ENCODE results near the gene CD300LG. TPM values are rescaled to one million over a fixed set of nuclear protein-coding genes. Genes with fewer than 3 reads are reported as not detected.

Gene CD300LG
- total and polyA plus RNA-seq, 2 experiments from 2014 or later = not detected

DNA sequence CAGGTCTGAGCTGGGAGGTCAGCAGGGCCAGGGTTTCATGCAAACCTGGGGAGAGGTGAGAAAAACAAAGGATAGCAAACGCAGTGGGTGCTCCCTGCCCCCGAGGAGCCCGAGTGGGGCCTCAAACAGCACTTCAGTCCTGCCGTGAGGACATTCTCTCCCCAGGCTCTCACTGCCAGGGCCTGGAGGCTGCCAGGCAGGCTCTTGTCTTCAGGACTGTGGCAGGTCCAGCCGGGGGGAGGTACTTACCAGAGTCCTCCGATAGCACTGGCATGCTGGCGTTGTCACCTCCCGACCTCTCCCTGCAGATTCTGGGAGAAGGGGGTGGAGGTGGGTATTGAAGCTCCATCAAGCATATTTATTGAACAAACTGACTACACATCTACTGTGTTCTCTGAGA, 15.3 kb upstream of the CD300LG start:
- TF ChIP-seq, protein P1, sequence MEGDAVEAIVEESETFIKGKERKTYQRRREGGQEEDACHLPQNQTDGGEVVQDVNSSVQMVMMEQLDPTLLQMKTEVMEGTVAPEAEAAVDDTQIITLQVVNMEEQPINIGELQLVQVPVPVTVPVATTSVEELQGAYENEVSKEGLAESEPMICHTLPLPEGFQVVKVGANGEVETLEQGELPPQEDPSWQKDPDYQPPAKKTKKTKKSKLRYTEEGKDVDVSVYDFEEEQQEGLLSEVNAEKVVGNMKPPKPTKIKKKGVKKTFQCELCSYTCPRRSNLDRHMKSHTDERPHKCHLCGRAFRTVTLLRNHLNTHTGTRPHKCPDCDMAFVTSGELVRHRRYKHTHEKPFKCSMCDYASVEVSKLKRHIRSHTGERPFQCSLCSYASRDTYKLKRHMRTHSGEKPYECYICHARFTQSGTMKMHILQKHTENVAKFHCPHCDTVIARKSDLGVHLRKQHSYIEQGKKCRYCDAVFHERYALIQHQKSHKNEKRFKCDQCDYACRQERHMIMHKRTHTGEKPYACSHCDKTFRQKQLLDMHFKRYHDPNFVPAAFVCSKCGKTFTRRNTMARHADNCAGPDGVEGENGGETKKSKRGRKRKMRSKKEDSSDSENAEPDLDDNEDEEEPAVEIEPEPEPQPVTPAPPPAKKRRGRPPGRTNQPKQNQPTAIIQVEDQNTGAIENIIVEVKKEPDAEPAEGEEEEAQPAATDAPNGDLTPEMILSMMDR (IDR thresholded peaks at IDR 0.05; ENCODE audit: low read depth, low read length) = no peak
- Histone ChIP-seq H3K27ac (no peak overlapping the region), H3K4me1 (ENCODE audit: low read depth) (peaks cover 9% of the 10 kb centered on the region), H3K36me3 (no peaks in the 10 kb centered on the region), H3K27me3 (no peaks in the 10 kb centered on the region), H3K4me3 (no peak overlapping the region), H3K9me3 (ENCODE audit: low read depth) (no peaks in the 10 kb centered on the region)
- peak in 1 of 2 donors; percentile 67 for DNase-seq (ENCODE audit: low read depth in 1 of 2, low spot score in 1 of 2)

DNA sequence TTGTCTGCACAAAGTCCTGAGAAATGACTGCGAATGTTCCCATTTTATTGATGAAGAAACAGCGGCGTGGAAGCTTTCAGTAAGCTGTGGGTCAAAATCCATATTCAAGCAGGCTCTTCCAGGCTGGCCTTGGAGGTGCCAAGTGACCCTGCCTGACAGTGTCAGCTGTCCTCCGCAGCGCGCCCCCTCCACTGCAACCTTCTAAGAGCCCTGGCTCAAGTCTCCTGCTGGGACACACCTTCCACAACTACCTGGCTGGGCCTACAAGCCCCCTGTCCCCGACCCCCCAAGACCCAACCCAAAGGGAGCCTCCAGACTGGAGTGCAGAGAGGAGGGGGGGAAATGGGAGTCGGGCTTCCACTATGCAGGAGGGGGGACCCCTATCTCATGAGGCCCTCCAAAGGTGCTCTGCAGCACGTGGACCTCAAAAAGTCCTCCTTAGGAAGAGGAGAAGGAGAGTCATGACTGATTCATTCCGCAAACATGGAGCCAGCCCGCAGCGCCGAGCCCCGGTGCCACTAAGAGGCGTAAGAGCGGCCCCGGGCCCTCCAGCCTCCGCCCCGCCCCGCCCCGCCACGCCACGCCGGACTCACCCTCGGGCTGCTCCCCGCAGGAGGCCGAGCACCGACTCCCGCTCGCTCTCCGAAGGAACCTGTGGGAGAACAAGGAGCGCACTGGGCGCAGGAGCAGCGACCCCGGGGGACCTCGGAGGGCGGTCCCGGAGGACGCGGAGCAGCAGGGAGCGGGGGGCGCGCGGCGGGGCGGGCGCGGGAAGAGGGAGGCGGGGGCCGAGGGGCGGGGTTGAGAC, 14.6 kb upstream of the CD300LG start:
- Histone ChIP-seq H3K27ac (no peak overlapping the region), H3K36me3 (no peaks in the 10 kb centered on the region), H3K9me3 (ENCODE audit: low read depth) (no peaks in the 10 kb centered on the region), H3K27me3 (no peaks in the 10 kb centered on the region), H3K4me1 (ENCODE audit: low read depth) (peaks cover 9% of the 10 kb centered on the region), H3K4me3 (peak overlapping the region; percentile 63)
- peak; percentile 54 to 68 for DNase-seq (ENCODE audit: low read depth in 1 of 2, low spot score in 1 of 2)
- TF ChIP-seq, protein P1 (IDR thresholded peaks at IDR 0.05; ENCODE audit: low read depth, low read length) = no peak

DNA sequence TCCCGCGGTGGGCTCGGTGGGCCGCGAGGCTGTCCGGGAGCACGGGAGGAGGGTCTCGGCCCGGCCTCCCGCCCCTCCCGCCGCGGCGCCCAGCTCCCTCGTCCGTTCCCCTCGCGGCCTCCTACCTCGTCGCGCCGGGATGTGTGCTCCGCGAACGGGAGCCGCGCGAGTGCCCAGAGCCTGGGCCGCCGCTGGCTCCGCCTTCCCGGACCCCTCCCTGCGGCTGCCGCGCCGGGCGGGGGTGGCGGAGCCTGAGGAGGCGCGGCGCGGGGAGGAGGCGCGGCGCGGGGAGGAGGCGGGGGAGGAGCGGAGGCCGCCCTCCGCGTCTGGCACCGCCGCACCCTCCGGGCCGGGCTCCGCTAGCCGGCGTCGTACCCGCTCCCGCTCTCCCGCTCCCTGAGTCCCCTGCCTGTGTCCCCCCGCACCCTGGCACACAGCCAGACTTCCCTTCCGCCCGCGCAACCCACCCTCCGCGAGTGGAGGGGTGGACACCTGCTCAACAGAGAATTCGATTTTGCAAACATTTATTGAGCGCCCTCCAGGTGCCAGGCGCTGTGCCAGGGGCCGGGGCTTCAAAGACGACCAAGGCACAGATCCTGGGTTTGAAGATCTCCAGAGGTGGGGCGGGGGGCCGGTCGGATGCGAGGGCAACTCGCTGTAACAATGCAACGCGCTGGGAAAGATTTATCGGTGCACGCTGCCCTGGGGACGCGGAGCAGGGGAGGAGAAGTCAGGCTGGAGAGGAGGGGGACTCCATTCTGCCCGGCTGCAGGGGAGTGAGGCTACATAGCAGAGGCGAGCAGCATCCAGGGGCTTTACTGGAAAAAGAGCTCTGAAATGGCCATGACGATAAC, 13.8 kb upstream of the CD300LG start, which contains the start of gene MPP3:
Gene MPP3 (minus strand): TSS at position 171 of the 854 bp plus-strand sequence. CDS start 1,240 bp downstream, outside the sequence.
- H3K36me3 ChIP-seq = no peaks in the 10 kb centered on the region
- H3K27ac ChIP-seq = no peak within 1 kb of the TSS
- H3K4me3 ChIP-seq = peak within 1 kb of the TSS; percentile 63
- H3K9me3 ChIP-seq (ENCODE audit: low read depth) = no peaks in the 10 kb centered on the region
- peaks cover 9% of the 10 kb centered on the region for H3K4me1 ChIP-seq (ENCODE audit: low read depth)
- peak; percentile 80 to 87 for DNase-seq (ENCODE audit: low read depth in 1 of 2, low spot score in 1 of 2)
- H3K27me3 ChIP-seq = no peaks in the 10 kb centered on the region
- TF ChIP-seq, protein P1 (IDR thresholded peaks at IDR 0.05; ENCODE audit: low read depth, low read length) = no peak

DNA sequence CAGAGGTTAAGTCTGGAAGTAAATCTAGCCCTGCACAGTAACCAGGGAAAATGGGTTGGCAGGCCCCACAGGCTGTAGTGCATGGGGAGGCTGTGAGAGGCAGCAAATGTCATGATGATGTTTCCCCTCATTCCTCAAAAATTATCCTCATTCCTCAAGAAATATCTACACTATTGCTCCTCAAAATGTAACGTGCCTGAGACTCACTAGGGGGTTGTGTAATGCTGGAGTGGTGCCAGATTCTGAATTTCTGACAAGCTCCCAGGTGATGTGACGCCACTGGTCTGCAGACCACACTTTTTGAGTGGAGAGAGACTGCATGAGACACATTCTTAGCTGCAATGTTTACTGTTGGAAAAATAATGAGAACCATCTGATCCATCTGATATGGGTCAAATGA, 12.9 kb upstream of the CD300LG start:
- H3K27me3 ChIP-seq = no peaks in the 10 kb centered on the region
- TF ChIP-seq, protein P1 (IDR thresholded peaks at IDR 0.05; ENCODE audit: low read depth, low read length) = no peak
- no peak overlapping the region for H3K4me3 ChIP-seq
- peaks cover 9% of the 10 kb centered on the region for H3K4me1 ChIP-seq (ENCODE audit: low read depth)
- peak in 1 of 2 donors; percentile 70 for DNase-seq (ENCODE audit: low read depth in 1 of 2, low spot score in 1 of 2)
- no peaks in the 10 kb centered on the region for H3K9me3 ChIP-seq (ENCODE audit: low read depth)
- no peak overlapping the region for H3K27ac ChIP-seq
- H3K36me3 ChIP-seq = no peaks in the 10 kb centered on the region

DNA sequence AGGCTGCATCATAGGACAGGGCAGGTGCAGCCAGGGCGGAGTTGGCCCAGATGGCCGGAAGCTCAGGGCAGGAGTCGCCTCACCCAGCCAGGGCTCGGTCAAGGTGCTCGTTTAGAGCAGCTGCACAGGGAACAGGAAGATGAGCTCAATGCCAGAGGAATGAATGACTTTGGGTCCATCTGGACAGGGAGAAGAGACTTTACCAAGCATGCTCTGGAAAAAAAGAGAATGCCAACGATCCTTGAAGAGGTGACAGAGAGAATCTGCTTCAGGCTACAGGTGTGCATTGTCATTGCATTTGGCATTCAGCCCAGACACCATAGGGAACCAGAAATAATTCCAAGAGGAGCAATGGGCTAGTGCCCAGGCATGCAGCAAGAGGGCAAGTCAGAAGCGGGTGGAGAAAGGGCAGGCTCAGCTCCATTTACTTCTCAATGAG, 7.3 kb upstream of the CD300LG start:
- TF ChIP-seq, protein P1 (IDR thresholded peaks at IDR 0.05; ENCODE audit: low read depth, low read length) = no peak
- no peaks in the 10 kb centered on the region for H3K27me3 ChIP-seq
- H3K4me1 ChIP-seq (ENCODE audit: low read depth) = no peaks in the 10 kb centered on the region
- DNase-seq (ENCODE audit: low read depth in 1 of 2, low spot score in 1 of 2) = no peak
- H3K9me3 ChIP-seq (ENCODE audit: low read depth) = no peaks in the 10 kb centered on the region
- H3K4me3 ChIP-seq = no peak overlapping the region
- no peaks in the 10 kb centered on the region for H3K36me3 ChIP-seq
- no peak overlapping the region for H3K27ac ChIP-seq
